ES-I3 (cell line): ENCODE measurements around the gene IFIT3.

ENCODE experiments used
- H3K36me3 ChIP-seq: 2 replicates; pipeline ENCODE4 v1.6.1; 2013; ENCODE audit warnings: mild to moderate bottlenecking, low read length, control low read depth, moderate library complexity; ENCODE audit not compliant: insufficient read depth
- H3K4me1 ChIP-seq: 2 replicates; pipeline ENCODE4 v1.6.1; 2013; ENCODE audit warnings: mild to moderate bottlenecking, control low read depth, low read length; ENCODE audit not compliant: insufficient read depth
- H3K9ac ChIP-seq: 2 replicates; pipeline ENCODE4 v1.6.1; 2013; ENCODE audit warnings: low read depth, mild to moderate bottlenecking, low read length, moderate library complexity
- H3K9me3 ChIP-seq: 2 replicates; pipeline ENCODE4 v1.6.1; 2013; ENCODE audit warnings: mild to moderate bottlenecking, low read length, moderate library complexity; ENCODE audit not compliant: control insufficient read depth, insufficient read depth

The IFIT3 gene

GRCh38 chr10:89369156-89370105 is 41.6 kb downstream of the IFIT3 start:
- Histone ChIP-seq H3K4me1 (0 out of 2 replicates have a peak, but pooled peaks cover 5% of the 10 kb centered on the region), H3K9me3 (no peaks in the 10 kb centered on the region), H3K9ac (no peak overlapping the region), H3K36me3 (no peaks in the 10 kb centered on the region)

GRCh38 chr10:89371079-89371478 is 43.3 kb downstream of the IFIT3 start:
- Histone ChIP-seq H3K4me1 (0 out of 2 replicates have a peak, but pooled peaks cover 5% of the 10 kb centered on the region), H3K9ac (no peak overlapping the region), H3K36me3 (no peaks in the 10 kb centered on the region), H3K9me3 (no peaks in the 10 kb centered on the region)

- H3K9ac ChIP-seq = no peak overlapping the region
- H3K9me3 ChIP-seq = no peaks in the 10 kb centered on the region
- H3K36me3 ChIP-seq = no peaks in the 10 kb centered on the region
- H3K4me1 ChIP-seq = 0 out of 2 replicates have a peak, but pooled peaks cover 5% of the 10 kb centered on the region
These were observed 44.2 kb downstream of the IFIT3 start for GRCh38 chr10:89371987-89372386.

- Histone ChIP-seq H3K9me3 (no peaks in the 10 kb centered on the region), H3K36me3 (no peaks in the 10 kb centered on the region), H3K4me1 (no peaks in the 10 kb centered on the region), H3K9ac (no peak overlapping the region)
These were observed 46.3 kb downstream of the IFIT3 start for GRCh38 chr10:89373916-89374711.

- H3K9me3 ChIP-seq = no peaks in the 10 kb centered on the region
- no peaks in the 10 kb centered on the region for H3K36me3 ChIP-seq
- H3K4me1 ChIP-seq = no peaks in the 10 kb centered on the region
- no peak overlapping the region for H3K9ac ChIP-seq
These were observed 46.9 kb downstream of the IFIT3 start for GRCh38 chr10:89374713-89375141.

GRCh38 chr10:89377705-89378637 is 50.2 kb downstream of the IFIT3 start, which contains the start of gene IFIT1B:
TSS of gene IFIT1B (plus strand) at chr10:89378056. CDS start at chr10:89378136, 80 bp downstream.
- Histone ChIP-seq H3K4me1 (no peaks in the 10 kb centered on the region), H3K9ac (no peak within 1 kb of the TSS), H3K9me3 (no peaks in the 10 kb centered on the region), H3K36me3 (no peaks in the 10 kb centered on the region)

GRCh38 chr10:89379103-89379502 is 51.3 kb downstream of the IFIT3 start:
- Histone ChIP-seq H3K9me3 (no peaks in the 10 kb centered on the region), H3K9ac (no peak overlapping the region), H3K4me1 (no peaks in the 10 kb centered on the region), H3K36me3 (no peaks in the 10 kb centered on the region)

GRCh38 chr10:89382757-89383156 is 55.0 kb downstream of the IFIT3 start:
- H3K9ac ChIP-seq = no peak overlapping the region
- no peaks in the 10 kb centered on the region for H3K9me3 ChIP-seq
- H3K4me1 ChIP-seq = no peaks in the 10 kb centered on the region
- H3K36me3 ChIP-seq = no peaks in the 10 kb centered on the region

GRCh38 chr10:89384474-89385340 is 56.9 kb downstream of the IFIT3 start:
- Histone ChIP-seq H3K9ac (no peak overlapping the region), H3K9me3 (no peaks in the 10 kb centered on the region), H3K4me1 (no peaks in the 10 kb centered on the region), H3K36me3 (no peaks in the 10 kb centered on the region)

GRCh38 chr10:89388806-89389205 is 61.0 kb downstream of the IFIT3 start:
- H3K36me3 ChIP-seq = no peaks in the 10 kb centered on the region
- no peaks in the 10 kb centered on the region for H3K9me3 ChIP-seq
- peaks cover 7% of the 10 kb centered on the region for H3K4me1 ChIP-seq
- H3K9ac ChIP-seq = no peak overlapping the region

GRCh38 chr10:89389254-89389653 is 61.5 kb downstream of the IFIT3 start:
- Histone ChIP-seq H3K9ac (no peak overlapping the region), H3K36me3 (no peaks in the 10 kb centered on the region), H3K9me3 (no peaks in the 10 kb centered on the region), H3K4me1 (peaks cover 7% of the 10 kb centered on the region)
